Fibroblast of lung (primary cell): ENCODE data around the gene STARD10.

ENCODE experiments used
- EZH2 ChIP-seq: IDR thresholded peaks from 2 replicates; pipeline ENCODE4 v1.5.1; 2012; ENCODE audit warnings: low read length, control low read depth, mild to moderate bottlenecking; ENCODE audit errors: missing control alignments
- TF ChIP-seq, protein P1 (sequence below), 2 donors: IDR thresholded peaks in 1 of 2; conservative IDR thresholded peaks in 1 of 2; 1 replicate in 1 of 2; 2 replicates in 1 of 2; pipeline ENCODE4 v1.5.1; 2011 to 2012; ENCODE audit warnings: low read length in 2 of 2, control low read depth in 1 of 2, inconsistent platforms in 1 of 2, low read depth in 1 of 2, mild to moderate bottlenecking in 1 of 2

DNA sequence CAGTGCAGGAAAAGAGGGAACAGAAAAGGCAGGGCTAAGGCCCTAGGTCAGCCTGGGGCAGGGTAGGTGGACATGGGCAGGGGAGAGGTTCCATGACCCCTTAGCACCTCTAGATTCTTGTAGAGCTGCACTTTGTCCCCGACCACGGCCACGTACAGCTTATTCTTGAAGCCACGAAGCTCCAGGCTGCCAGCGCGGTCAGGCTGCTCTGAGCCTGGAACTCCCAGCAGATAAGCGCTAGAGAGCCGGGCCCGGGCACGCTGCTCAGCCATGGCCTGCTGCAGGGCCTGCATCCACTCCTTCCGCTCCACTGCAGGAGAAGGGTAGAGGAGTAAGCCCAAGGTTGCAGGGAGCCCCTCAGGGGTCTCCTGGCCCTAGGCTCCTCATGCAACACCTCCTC, 83.6 kb downstream of the STARD10 start:
- TF ChIP-seq, protein P1, sequence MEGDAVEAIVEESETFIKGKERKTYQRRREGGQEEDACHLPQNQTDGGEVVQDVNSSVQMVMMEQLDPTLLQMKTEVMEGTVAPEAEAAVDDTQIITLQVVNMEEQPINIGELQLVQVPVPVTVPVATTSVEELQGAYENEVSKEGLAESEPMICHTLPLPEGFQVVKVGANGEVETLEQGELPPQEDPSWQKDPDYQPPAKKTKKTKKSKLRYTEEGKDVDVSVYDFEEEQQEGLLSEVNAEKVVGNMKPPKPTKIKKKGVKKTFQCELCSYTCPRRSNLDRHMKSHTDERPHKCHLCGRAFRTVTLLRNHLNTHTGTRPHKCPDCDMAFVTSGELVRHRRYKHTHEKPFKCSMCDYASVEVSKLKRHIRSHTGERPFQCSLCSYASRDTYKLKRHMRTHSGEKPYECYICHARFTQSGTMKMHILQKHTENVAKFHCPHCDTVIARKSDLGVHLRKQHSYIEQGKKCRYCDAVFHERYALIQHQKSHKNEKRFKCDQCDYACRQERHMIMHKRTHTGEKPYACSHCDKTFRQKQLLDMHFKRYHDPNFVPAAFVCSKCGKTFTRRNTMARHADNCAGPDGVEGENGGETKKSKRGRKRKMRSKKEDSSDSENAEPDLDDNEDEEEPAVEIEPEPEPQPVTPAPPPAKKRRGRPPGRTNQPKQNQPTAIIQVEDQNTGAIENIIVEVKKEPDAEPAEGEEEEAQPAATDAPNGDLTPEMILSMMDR (conservative IDR thresholded peaks at IDR 0.05 in 1 of 2, IDR thresholded peaks at IDR 0.05 in 1 of 2; ENCODE audit: low read depth in 1 of 2, low read length in 2 of 2) = no peak
- TF ChIP-seq EZH2 = no peak
